GM18951 (cell line): ENCODE results near the gene PRAME.
"Not testable (repeated sequence)": the region's sequence is repeated elsewhere in the genome, so short reads cannot be mapped to it uniquely, and the experiment has no call there.

ENCODE experiments used
- POLR2A ChIP-seq: IDR thresholded peaks from 4 replicates; pipeline ENCODE4 v1.6.1; 2011; ENCODE audit warnings: mild to moderate bottlenecking; ENCODE audit not compliant: insufficient read length, insufficient read depth; ENCODE audit errors: extremely low read depth
- in situ Hi-C: fragments of 300-500 bp; cut with MboI; formaldehyde crosslinking; loops from one replicate; pipeline ENCODE4 v1.12.0; 2022; ENCODE audit warnings: low sequenced_read_pairs, mixed read lengths, inconsistent platforms; ENCODE audit not compliant: unreplicated experiment

PRAME gene

DNA sequence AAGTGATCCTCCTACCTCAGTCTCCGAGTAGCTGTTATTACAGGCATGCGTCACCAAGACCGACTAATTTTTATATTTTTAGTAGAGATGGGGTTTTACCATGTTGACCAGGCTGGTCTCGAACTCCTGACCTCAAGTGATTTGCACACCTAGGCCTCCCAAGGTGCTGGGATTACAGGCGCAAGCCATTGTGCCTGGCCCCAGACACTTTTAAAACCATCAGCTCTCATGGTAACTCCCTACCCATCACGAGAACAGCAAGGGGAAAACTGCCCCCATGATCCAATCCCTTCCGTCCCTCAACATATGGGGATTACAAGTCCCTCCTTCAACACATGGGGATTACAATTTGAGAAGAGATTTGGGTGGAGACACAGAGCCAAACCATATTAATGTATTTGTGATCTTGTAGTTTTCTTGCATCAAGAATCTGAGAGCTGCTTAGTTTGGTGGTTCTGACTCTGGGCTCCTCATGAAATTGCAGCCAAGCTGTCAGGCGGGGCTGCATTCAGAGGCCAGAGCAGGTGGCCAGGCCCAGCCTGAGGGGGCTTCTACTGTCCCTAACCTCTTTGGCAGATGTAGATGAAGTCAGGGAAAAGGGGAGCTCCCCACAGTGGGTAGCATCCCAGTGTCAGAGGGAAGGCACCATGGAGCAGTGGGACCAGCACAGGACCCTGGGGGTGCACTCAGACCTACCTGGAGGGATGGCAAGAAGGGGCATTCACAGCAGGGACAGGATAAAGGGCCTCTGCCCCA lies 31.2 kb upstream of the PRAME start:
- TF ChIP-seq POLR2A: no peak
- in situ Hi-C loops: no loop called here

GRCh38 chr22:22588485-22589164 lies 29.6 kb upstream of the PRAME start:
- no peak for TF ChIP-seq POLR2A
- in situ Hi-C loops: no loop called here

DNA sequence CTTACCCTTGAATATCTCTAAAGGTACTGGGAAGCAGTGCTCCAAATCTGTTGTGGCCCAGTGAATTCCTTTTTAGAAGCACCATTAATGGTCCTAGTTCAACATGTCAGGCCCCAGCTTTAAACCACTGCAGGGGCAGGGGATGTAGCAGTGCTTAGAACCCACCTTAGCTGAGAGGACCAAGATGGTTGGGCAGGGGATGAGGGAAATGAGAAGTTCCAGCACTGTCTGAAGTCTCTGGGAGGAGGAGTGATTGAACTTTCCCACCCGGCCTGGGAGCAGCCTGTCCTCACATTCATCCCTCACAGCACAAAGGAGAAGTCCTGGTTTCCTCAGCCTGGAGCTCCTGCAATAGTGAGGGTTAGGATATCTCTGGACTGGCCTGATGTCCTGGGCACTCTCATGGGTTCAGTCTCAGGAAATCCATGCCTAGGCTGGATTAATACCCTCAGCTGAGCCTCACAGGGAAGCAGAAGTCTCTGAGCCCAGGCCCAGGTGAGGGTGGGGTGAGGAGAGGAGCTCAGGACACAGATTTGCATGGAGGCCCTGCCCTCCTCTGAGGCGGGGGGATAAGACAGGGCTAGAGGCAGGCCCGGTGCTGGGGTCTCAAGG lies 28.6 kb upstream of the PRAME start:
- in situ Hi-C loops: no loop called here
- TF ChIP-seq POLR2A: no peak

DNA sequence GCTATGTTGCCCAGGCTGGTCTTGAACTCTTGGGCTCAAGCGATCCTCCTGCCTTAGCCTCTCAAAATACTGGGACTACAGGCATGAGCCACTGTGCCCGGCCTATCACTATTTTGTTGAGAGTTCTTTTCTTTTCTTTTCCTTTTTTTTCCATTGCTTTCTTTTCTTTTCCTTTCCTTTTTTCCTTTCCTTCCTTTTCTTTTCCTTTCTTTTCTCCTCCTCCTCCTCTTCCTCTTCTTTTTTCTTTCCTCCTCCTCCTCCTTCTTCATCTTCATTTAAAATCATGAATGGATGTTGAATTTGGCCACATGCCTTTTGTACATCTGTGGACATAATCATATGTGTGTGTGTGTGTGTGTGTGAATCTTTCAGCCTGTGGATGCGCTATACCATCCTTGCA lies 25.7 kb upstream of the PRAME start:
- no peak for TF ChIP-seq POLR2A
- in situ Hi-C loops: no loop called here

DNA sequence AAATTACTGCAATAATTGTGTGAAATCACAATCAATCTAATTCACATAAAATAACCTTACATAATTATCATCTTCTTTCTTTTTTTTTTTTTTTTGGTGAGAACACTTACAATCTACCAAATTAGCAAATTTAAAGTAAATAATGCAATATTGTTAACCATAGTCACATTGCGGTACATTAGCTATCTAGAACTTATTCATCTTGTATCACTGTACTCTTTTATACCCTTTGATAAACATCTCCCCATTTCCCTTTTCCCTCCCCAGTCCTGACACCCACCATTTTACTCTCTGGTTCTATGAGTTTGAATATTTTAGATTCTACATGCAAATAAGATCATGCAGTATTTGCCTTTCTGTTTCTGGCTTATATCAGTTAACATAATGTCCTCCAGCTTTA lies 24.0 kb upstream of the PRAME start:
- in situ Hi-C loops: no loop called here
- no peak for TF ChIP-seq POLR2A

DNA sequence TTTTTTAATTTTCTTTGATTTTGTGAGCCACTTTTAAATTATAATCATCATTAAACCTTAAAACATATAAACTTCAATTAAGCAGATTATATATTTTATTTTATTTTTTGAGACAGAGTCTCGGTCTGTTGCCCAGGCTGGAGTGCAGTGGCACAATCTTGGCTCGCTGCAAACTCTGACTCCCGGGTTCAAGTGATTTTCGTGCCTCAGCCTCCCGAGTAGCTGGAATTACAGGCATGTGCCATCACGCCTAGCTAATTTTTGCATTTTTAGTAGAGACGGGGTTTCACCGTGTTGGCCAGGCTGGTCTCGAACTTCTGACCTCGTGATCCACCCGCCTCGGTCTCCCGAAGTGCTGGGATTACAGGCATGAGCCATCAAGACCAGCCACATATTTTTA lies 22.5 kb upstream of the PRAME start:
- in situ Hi-C loops: not testable (repeated sequence)

DNA sequence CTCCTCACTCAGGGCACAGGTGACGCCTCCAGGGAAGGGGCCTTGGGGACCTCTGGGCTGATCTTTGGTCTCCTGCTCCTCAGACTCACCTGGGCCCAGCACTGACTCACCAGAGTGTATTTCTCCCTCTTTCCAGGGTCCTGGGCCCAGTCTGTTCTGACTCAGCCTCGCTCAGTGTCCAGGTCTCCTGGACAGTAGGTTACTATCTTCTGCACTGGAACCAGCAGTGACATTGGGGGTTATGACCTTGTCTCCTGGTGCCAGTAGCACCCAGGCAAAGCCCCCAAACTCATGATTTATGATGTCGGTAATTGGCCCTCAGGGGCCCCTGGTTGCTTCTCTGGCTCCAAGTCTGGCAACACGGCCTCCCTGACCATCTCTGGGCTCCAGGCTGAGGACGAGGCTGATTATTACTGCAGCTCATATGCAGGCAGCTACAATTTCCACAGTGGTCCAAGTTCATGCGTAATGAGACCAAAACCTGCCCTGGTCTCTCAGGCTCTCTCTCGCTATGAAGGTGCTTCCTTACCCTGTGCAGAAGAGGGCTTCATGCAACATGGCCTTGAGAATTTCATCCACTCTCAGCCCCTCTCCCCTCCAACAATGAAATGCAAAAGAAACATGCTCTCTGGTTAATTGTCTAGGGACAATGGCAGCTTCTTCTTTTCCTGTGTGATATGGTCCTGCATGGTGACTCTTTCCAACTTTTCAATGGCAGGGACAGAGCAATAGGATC lies 21.0 kb upstream of the PRAME start:
- no peak for TF ChIP-seq POLR2A
- in situ Hi-C loops: no loop called here

DNA sequence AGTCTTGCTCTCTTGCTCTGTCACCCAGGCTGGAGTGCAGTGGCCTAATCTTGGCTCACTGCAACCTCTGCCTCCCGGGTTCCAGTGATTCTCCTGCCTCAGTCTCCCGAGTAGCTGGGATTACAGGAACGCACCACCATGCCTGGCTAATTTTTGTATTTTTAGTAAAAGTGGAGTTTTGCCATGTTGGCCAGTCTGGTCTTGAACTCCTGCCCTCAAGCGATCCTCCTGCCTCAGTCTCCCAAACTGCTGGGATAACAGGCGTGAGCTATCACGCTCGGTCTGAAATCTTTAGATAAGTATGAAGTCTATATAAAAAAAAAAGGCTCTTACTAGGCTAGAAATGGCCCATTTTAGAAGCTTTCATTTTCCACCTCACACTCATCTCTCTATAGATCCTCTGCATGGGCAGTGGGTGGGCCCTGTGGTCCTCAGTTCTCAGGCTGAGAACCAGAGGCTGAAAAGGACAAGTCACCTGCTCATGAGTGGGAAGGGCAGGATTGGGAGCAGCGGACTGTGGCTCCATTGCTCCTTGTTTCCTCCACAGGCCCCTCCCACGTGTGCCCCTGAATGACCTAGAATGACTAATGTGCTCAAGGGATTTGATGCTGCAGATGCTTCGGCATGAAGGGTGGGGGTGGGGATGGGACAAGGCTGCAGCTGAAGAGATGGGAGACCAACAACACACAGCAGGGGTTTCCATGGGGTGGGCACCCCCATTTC lies 19.8 kb upstream of the PRAME start:
- in situ Hi-C loops: no loop called here
- no peak for TF ChIP-seq POLR2A

- in situ Hi-C loops: no loop called here
- TF ChIP-seq POLR2A: no peak
These were observed 17.9 kb upstream of the PRAME start for GRCh38 chr22:22576989-22577427.

GRCh38 chr22:22576244-22576988 lies 17.4 kb upstream of the PRAME start:
- TF ChIP-seq POLR2A: no peak
- in situ Hi-C loops: no loop called here

GRCh38 chr22:22574361-22574760 lies 15.3 kb upstream of the PRAME start:
- no peak for TF ChIP-seq POLR2A
- in situ Hi-C loops: no loop called here

DNA sequence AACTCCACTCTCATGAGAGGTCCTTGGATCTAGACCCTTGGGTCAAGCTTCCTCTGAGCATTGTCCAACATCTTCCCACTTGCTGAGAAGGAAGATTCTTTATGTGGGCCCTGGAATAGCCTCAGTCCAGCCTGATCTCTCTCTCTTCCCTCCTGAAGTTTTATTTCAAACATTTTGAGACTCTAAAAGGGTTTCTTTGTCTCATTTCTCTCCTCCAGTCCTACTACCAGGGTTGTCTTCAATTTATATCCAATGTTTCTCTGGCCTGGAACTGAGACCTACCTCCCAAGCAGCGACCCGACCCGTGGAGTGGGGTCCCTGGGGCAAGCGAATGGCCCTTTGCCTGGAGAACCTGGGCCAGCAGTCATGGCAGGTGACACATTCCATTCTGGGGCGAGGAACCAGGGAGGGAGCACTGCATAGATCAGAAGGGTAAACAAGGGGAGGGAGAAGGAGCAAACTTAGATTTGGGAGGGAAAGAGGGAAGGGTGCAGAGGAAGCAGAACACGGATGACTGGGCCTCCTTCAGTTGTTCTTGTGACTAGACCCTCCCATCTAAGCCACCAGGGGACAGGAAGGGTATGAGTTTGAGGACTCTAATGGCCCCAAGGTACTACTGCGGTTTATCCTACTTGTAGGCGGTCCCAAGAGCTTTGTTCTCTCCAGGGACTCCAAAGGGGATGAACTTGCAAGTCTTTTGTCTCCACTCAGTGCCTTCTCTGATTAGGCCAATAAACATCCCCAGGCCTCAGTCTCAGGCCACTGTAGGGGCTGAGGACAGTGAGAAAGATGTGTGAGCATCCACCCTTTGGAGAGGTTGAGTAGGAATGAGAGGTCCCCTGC lies 14.2 kb upstream of the PRAME start:
- TF ChIP-seq POLR2A: no peak
- in situ Hi-C loops: no loop called here

- in situ Hi-C loops: no loop called here
- TF ChIP-seq POLR2A: no peak
These were observed 12.8 kb upstream of the PRAME start for GRCh38 chr22:22571862-22572261.
